MM.1S (cell line): ENCODE data around the gene PPM1F.

Experiments
- DNase-seq: peaks from one replicate; pipeline ENCODE4 v3.0.0-alpha.2; 2015
- H2AFZ ChIP-seq: fragments of 300-600 bp; sonication (generic); 2 replicates; pipeline ENCODE4 v1.6.0; 2016; ENCODE audit warnings: antibody characterized with exemption, low read length
- H3F3A ChIP-seq: fragments of 300-600 bp; sonication (generic); 2 replicates; pipeline ENCODE4 v1.6.1; 2016; ENCODE audit warnings: mild to moderate bottlenecking, antibody characterized with exemption, low read length, moderate library complexity, mixed read lengths; ENCODE audit not compliant: insufficient read depth
- H3K27ac ChIP-seq: fragments of 300-600 bp; sonication (generic); 2 replicates; pipeline ENCODE4 v1.5.1; 2016; ENCODE audit warnings: mild to moderate bottlenecking, low read length
- H3K27me3 ChIP-seq: fragments of 300-600 bp; sonication (generic); replicated peaks from 2 replicates; pipeline ENCODE4 v1.6.0; 2016; ENCODE audit warnings: low read length; ENCODE audit not compliant: insufficient read depth
- H3K36me3 ChIP-seq: fragments of 300-600 bp; sonication (generic); replicated peaks from 2 replicates; pipeline ENCODE4 v1.6.1; 2016; ENCODE audit warnings: mild to moderate bottlenecking, low read length, mixed read lengths; ENCODE audit not compliant: insufficient read depth
- H3K4me1 ChIP-seq: fragments of 300-600 bp; sonication (generic); 2 replicates; pipeline ENCODE4 v1.6.1; 2016; ENCODE audit warnings: low read length, mixed read lengths
- H3K4me2 ChIP-seq: fragments of 300-600 bp; sonication (generic); 2 replicates; pipeline ENCODE4 v1.6.0; 2016; ENCODE audit warnings: low read depth, low read length
- H3K4me3 ChIP-seq: fragments of 300-600 bp; sonication (generic); 2 replicates; pipeline ENCODE4 v1.5.1; 2016; ENCODE audit warnings: low read length, mixed read lengths
- H3K79me2 ChIP-seq: fragments of 300-600 bp; sonication (generic); 2 replicates; pipeline ENCODE4 v1.6.1; 2016; ENCODE audit warnings: mixed run types, low read length, mixed read lengths
- H3K9ac ChIP-seq: fragments of 300-600 bp; sonication (generic); 2 replicates; pipeline ENCODE4 v1.6.1; 2016; ENCODE audit warnings: low read length, mixed read lengths
- H3K9me2 ChIP-seq: fragments of 300-600 bp; sonication (generic); replicated peaks from 2 replicates; pipeline ENCODE4 v1.6.1; 2016; ENCODE audit warnings: mild to moderate bottlenecking, low read length, mixed read lengths; ENCODE audit not compliant: insufficient read depth
- H3K9me3 ChIP-seq: fragments of 300-600 bp; sonication (generic); replicated peaks from 2 replicates; pipeline ENCODE4 v1.6.1; 2016; ENCODE audit warnings: mild to moderate bottlenecking, low read length, mixed read lengths; ENCODE audit not compliant: insufficient read depth
- H4K20me1 ChIP-seq: fragments of 300-600 bp; sonication (generic); 2 replicates; pipeline ENCODE4 v1.6.1; 2016; ENCODE audit warnings: mild to moderate bottlenecking, low read length, moderate library complexity, mixed read lengths; ENCODE audit not compliant: insufficient read depth
- EZH2 ChIP-seq: fragments of 300-600 bp; sonication (generic); optimal IDR thresholded peaks from 2 replicates; pipeline ENCODE3; 2017; ENCODE audit warnings: low read depth, mild to moderate bottlenecking, antibody characterized with exemption, low read length, mixed read lengths
- EZH2phosphoT487 ChIP-seq: fragments of 300-600 bp; sonication (generic); IDR thresholded peaks from 2 replicates; pipeline ENCODE4 v1.6.1; 2018; ENCODE audit warnings: antibody characterized with exemption, low read length
- TF ChIP-seq, protein P1 (sequence below): fragments of 300-600 bp; sonication (generic); IDR thresholded peaks from 2 replicates; pipeline ENCODE4 v1.5.1; 2016; ENCODE audit warnings: antibody characterized with exemption, low read length, mixed read lengths

PPM1F gene

DNA sequence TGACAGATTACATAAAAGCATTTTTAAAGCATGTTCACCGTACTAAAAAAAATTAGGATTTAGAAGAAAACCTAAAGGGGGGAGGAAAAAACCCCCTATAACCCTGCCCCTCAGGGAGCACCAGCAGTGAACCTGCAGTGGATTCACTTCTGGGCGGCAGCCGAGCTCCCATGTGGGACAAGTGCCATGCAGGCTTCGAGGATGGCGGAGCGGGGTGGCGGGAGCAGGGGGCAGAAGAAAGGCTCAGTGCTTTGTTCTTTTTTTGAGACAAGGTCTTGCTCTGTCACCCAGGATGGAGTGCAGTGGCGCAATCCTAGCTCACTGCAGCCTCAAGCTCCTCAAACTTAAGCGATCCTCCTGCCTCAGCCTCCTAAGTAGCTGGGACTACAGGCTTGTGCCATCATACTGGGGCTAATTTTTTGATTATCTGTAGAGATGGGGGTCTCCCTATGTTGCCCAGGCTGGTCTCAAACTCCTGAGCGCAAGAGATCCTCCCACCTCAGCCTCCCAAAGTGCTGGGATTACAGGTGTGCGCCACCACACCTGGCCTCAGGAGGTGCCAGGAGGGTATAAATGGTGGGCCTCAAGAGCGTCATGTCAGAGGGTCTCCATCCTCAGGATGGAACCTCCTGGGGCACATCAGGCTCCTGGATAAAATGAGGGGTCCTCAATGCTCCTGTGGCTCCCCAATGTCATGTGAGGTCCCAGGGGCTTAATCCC lies 34.0 kb downstream of the PPM1F start:
- H3K4me3 ChIP-seq: no peak overlapping the region
- H3K79me2 ChIP-seq: no peaks in the 10 kb centered on the region
- no peaks in the 10 kb centered on the region for H3K4me1 ChIP-seq
- no peaks in the 10 kb centered on the region for H3K36me3 ChIP-seq
- no peaks in the 10 kb centered on the region for H4K20me1 ChIP-seq
- H3K9ac ChIP-seq: no peak overlapping the region
- H3K4me2 ChIP-seq: no peak overlapping the region
- no peaks in the 10 kb centered on the region for H3F3A ChIP-seq
- H3K9me2 ChIP-seq: no peaks in the 10 kb centered on the region
- no peak for DNase-seq
- H3K27ac ChIP-seq: no peak overlapping the region
- no peaks in the 10 kb centered on the region for H3K27me3 ChIP-seq
- TF ChIP-seq EZH2 (no peak), EZH2phosphoT487 (no peak)
- TF ChIP-seq, protein P1, sequence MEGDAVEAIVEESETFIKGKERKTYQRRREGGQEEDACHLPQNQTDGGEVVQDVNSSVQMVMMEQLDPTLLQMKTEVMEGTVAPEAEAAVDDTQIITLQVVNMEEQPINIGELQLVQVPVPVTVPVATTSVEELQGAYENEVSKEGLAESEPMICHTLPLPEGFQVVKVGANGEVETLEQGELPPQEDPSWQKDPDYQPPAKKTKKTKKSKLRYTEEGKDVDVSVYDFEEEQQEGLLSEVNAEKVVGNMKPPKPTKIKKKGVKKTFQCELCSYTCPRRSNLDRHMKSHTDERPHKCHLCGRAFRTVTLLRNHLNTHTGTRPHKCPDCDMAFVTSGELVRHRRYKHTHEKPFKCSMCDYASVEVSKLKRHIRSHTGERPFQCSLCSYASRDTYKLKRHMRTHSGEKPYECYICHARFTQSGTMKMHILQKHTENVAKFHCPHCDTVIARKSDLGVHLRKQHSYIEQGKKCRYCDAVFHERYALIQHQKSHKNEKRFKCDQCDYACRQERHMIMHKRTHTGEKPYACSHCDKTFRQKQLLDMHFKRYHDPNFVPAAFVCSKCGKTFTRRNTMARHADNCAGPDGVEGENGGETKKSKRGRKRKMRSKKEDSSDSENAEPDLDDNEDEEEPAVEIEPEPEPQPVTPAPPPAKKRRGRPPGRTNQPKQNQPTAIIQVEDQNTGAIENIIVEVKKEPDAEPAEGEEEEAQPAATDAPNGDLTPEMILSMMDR: no peak
- H3K9me3 ChIP-seq: no peaks in the 10 kb centered on the region
- no peak overlapping the region for H2AFZ ChIP-seq

GRCh38 chr22:21917959-21918261 lies 34.7 kb downstream of the PPM1F start:
- Histone ChIP-seq H3K9ac (no peak overlapping the region), H3K4me2 (no peak overlapping the region), H3K36me3 (no peaks in the 10 kb centered on the region)

GRCh38 chr22:21917181-21917958 lies 35.3 kb downstream of the PPM1F start:
- Histone ChIP-seq H3K9me3 (no peaks in the 10 kb centered on the region), H3K4me2 (no peak overlapping the region), H3F3A (no peaks in the 10 kb centered on the region), H3K4me1 (no peaks in the 10 kb centered on the region), H3K27me3 (no peaks in the 10 kb centered on the region), H3K79me2 (no peaks in the 10 kb centered on the region), H3K4me3 (no peak overlapping the region), H4K20me1 (no peaks in the 10 kb centered on the region), H3K36me3 (no peaks in the 10 kb centered on the region), H3K9ac (no peak overlapping the region), H2AFZ (no peak overlapping the region), H3K9me2 (no peaks in the 10 kb centered on the region), H3K27ac (no peak overlapping the region)
- no peak for DNase-seq
- TF ChIP-seq EZH2phosphoT487 (no peak), EZH2 (no peak)
- TF ChIP-seq, protein P1: no peak

More at GRCh38 chr22:21917959-21918261, 34.7 kb downstream of the PPM1F start:
- Histone ChIP-seq H3K79me2 (no peaks in the 10 kb centered on the region), H3F3A (no peaks in the 10 kb centered on the region), H3K27me3 (no peaks in the 10 kb centered on the region), H3K9me3 (no peaks in the 10 kb centered on the region), H3K4me1 (no peaks in the 10 kb centered on the region), H3K27ac (no peak overlapping the region), H4K20me1 (no peaks in the 10 kb centered on the region), H3K4me3 (no peak overlapping the region), H2AFZ (no peak overlapping the region), H3K9me2 (no peaks in the 10 kb centered on the region)
- no peak for DNase-seq
- no peak for TF ChIP-seq EZH2phosphoT487
- TF ChIP-seq EZH2: no peak
- TF ChIP-seq, protein P1: no peak
